GM06990 (cell line): ENCODE data around the gene DPF1.

Experiments used
- DNase-seq: peaks from one replicate; pipeline ENCODE4 v3.0.0-alpha.2; 2011; ENCODE audit not compliant: insufficient read length; ENCODE audit errors: extremely low read depth
- H3K27me3 ChIP-seq: replicated peaks from 2 replicates; pipeline ENCODE4 v1.6.0; 2011; ENCODE audit warnings: low read length; ENCODE audit not compliant: control insufficient read depth, insufficient read depth
- H3K36me3 ChIP-seq: 2 replicates; pipeline ENCODE4 v1.5.1; 2011; ENCODE audit warnings: low read length; ENCODE audit not compliant: control insufficient read depth, insufficient read depth
- H3K4me3 ChIP-seq: replicated peaks from 2 replicates; pipeline ENCODE4 v1.5.1; 2011; ENCODE audit warnings: low read depth, mild to moderate bottlenecking, control low read depth, low read length
- TF ChIP-seq, protein P1 (sequence below): IDR thresholded peaks from 2 replicates; pipeline ENCODE4 v1.5.1; 2011; ENCODE audit warnings: low read length, control low read depth, mild to moderate bottlenecking, inconsistent platforms; ENCODE audit not compliant: insufficient read depth, poor library complexity, severe bottlenecking

DPF1 gene

DNA sequence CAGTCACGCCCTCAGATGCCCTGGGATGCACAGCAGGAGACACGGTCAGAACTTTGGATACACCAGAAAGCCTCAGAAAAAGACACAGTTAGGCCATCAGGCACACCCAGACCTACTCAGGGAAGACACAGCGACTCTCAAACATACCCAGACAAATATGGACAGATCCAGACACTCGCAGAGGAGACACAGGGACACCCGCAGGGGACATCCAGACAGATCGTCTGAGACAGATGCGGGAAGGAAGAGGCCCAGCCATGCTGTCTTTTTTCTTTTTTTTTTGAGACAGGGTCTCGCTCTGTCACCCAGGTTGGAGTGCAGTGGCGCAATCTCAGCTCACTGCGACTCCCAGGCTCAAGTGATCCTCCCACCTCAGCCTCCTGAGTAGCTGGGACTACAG is 4.8 kb downstream of the DPF1 start:
- H3K4me3 ChIP-seq: no peak overlapping the region

DNA sequence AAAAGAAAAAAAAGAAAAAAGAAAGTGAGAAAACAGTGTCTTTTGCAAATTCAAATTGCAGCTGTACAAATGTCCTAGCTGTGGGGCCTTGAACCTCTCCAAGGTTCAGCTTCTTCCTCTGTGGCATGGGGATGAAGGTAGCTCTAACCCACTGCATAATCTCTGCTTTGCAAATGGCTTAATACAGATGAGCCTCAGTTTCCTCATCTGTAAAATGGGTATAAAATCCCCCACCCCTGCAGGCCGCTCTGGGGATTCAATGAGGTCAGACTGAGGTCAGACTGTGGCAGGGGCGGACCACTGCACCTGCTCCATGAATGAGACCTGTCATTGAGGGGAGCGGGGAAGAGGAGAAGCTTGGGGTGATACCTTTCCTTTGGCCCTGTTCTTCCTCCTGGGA is 5.8 kb downstream of the DPF1 start:
- TF ChIP-seq, protein P1, sequence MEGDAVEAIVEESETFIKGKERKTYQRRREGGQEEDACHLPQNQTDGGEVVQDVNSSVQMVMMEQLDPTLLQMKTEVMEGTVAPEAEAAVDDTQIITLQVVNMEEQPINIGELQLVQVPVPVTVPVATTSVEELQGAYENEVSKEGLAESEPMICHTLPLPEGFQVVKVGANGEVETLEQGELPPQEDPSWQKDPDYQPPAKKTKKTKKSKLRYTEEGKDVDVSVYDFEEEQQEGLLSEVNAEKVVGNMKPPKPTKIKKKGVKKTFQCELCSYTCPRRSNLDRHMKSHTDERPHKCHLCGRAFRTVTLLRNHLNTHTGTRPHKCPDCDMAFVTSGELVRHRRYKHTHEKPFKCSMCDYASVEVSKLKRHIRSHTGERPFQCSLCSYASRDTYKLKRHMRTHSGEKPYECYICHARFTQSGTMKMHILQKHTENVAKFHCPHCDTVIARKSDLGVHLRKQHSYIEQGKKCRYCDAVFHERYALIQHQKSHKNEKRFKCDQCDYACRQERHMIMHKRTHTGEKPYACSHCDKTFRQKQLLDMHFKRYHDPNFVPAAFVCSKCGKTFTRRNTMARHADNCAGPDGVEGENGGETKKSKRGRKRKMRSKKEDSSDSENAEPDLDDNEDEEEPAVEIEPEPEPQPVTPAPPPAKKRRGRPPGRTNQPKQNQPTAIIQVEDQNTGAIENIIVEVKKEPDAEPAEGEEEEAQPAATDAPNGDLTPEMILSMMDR: no peak
- Histone ChIP-seq H3K27me3 (no peaks in the 10 kb centered on the region), H3K4me3 (no peak overlapping the region), H3K36me3 (no peaks in the 10 kb centered on the region)
- no peak for DNase-seq

More for the DNA sequence above, 4.8 kb downstream of the DPF1 start:
- Histone ChIP-seq H3K36me3 (no peaks in the 10 kb centered on the region), H3K27me3 (no peaks in the 10 kb centered on the region)
- DNase-seq: no peak
- TF ChIP-seq, protein P1: no peak

DNA sequence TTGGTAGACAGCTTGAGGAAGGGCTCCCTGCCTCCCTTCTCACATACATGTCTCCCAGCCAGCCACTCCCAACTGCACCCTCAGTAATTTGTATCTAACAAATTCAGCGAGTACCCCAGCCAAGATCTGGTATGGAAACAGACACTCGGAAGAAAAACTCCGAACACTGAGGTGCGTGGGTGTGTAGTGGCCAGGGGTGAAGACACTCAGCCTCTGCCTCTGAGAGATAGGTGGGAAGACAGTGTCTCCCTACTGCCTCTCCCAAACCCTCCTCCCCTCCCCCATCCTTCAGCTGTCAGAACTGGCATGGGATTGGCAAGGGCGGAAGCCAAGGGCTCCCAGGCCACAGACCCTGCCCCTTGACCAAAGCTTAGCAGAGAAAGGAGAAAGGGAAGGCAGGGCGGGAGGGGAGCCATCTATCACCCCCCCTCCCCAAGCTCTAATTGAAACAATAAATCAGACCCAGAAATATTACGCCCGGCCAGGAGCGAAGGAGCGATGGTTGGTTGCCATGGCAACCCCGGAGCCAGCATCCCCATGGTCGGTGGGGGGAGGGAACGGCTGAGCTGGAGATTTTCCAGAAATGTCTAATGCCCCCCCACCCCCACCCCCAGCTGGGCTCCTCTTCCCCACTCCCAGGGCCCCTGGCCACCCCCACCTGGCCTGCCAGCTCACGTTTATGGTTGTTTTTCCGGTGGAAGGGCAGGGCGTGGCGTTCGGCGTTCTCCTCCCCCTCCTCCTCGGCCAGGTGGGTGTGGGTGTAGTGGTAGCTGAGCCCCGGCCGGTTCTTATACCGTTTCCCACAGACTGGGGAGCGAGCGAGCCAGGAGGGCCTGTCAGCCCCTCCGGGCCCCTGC is 7.0 kb downstream of the DPF1 start:
- Histone ChIP-seq H3K36me3 (no peaks in the 10 kb centered on the region), H3K4me3 (no peak overlapping the region), H3K27me3 (no peaks in the 10 kb centered on the region)
- no peak for DNase-seq
- TF ChIP-seq, protein P1: no peak

DNA sequence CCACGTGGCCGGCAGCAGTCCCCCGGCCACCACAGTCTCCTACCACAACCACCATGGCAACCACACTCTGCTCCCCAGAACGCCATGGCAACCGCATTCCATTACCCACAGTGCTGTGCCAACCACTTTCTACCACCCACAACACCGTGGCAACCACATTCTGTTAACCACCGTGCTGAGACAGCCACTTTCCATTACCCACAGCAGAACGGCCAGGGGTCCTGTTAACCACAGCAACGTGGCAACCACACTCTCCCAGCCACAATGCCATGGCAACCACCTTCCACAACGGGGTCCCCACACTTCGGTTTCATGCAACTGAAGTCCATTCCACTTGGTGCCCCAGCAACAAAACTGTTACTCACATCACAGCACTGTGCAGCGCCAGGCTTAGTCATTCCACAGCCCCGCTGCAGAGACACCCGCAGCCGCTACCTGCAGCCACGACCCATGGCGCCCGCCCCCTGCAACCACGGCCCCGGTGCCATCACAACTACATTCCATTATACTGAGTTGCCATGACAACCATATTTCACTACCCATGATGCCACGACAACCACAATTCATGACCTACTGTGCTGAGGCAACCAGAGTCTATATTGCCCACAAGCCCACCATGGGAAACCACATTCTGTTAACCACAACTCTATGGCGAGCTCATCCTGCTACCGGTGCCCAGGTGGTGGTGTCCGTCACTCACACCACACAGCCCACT is 10.0 kb downstream of the DPF1 start:
- TF ChIP-seq, protein P1: no peak
- H3K36me3 ChIP-seq: no peaks in the 10 kb centered on the region
- DNase-seq: peak; percentile 80
- no peak overlapping the region for H3K4me3 ChIP-seq
- no peaks in the 10 kb centered on the region for H3K27me3 ChIP-seq

DNA sequence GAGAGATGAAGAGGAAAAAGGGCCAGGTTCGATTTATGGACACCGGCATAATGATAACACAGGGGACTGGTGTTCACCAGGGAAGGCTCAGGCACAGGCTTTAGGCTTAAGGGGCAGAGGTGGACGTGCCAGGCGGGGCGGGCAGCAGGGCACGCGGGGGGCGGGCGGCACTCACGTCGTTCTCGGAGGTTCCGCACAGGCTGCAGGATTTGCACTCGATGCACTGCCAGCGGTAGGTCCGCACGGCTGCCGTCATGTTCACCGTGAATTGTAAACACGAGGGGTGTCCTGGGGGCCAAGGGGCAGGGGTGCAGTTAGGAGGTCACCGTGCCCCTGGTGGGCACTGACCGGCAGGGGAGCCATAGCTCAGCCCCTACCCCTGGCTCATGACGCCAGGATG is 10.6 kb downstream of the DPF1 start:
- Histone ChIP-seq H3K36me3 (peaks cover 2% of the 10 kb centered on the region; the same call in 1 of the 2 replicates), H3K4me3 (no peak overlapping the region), H3K27me3 (no peaks in the 10 kb centered on the region)
- TF ChIP-seq, protein P1: no peak
- DNase-seq: no peak
